Esophagus squamous epithelium (tissue), 4 donors: ENCODE data around the gene GJB1.

Experiments used
- POLR2A ChIP-seq, 4 donors: fragments of 450-650 bp; IDR thresholded peaks; one replicate each; pipeline ENCODE4 v1.6.1; 2017; ENCODE audit warnings: antibody characterized with exemption in 4 of 4, mild to moderate bottlenecking in 4 of 4, moderate library complexity in 3 of 4
- TF ChIP-seq, protein P1 (sequence below), 6 experiments: fragments of 450-650 bp in 4 of 6; fragments of 200-600 bp in 2 of 6; sonication (generic) in 2 of 6; IDR thresholded peaks; one replicate each; pipeline ENCODE4 v1.5.1; 2016 to 2019; ENCODE audit warnings: antibody characterized with exemption in 6 of 6, mild to moderate bottlenecking in 4 of 6, moderate library complexity in 4 of 6

- no peak for TF ChIP-seq POLR2A (IDR thresholded peaks at IDR 0.05)
- TF ChIP-seq, protein P1, sequence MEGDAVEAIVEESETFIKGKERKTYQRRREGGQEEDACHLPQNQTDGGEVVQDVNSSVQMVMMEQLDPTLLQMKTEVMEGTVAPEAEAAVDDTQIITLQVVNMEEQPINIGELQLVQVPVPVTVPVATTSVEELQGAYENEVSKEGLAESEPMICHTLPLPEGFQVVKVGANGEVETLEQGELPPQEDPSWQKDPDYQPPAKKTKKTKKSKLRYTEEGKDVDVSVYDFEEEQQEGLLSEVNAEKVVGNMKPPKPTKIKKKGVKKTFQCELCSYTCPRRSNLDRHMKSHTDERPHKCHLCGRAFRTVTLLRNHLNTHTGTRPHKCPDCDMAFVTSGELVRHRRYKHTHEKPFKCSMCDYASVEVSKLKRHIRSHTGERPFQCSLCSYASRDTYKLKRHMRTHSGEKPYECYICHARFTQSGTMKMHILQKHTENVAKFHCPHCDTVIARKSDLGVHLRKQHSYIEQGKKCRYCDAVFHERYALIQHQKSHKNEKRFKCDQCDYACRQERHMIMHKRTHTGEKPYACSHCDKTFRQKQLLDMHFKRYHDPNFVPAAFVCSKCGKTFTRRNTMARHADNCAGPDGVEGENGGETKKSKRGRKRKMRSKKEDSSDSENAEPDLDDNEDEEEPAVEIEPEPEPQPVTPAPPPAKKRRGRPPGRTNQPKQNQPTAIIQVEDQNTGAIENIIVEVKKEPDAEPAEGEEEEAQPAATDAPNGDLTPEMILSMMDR (IDR thresholded peaks at IDR 0.05): no peak
Measured at GRCh38 chrX:71216485-71216884, 6.5 kb upstream of the GJB1 start.
